Esophagus squamous epithelium (tissue), 5 donors: ENCODE results near the gene DPH2. TPM values are rescaled to one million over a fixed set of nuclear protein-coding genes. Genes with fewer than 3 reads are reported as not detected.

ENCODE experiments used
- DNase-seq: peaks from one replicate; lab custom pipeline; 2025; lab: John Stamatoyannopoulos, UW
- H3K27ac ChIP-seq, 4 donors: fragments of 200-600 bp; sonication (generic); one replicate each; pipeline ENCODE4 v1.5.1; 2016 to 2019; ENCODE audit warnings: mild to moderate bottlenecking in 1 of 4
- H3K27me3 ChIP-seq, 4 donors: fragments of 200-600 bp; sonication (generic); 1 replicate in 3 of 4; 2 replicates in 1 of 4; pipeline versions ENCODE4 v1.5.1 to v1.6.0; 2017 to 2021; ENCODE audit warnings: antibody characterized with exemption in 1 of 4
- H3K36me3 ChIP-seq, 3 donors: fragments of 200-600 bp; sonication (generic); one replicate each; pipeline ENCODE4 v1.5.1; 2016 to 2019
- H3K4me1 ChIP-seq, 3 donors: fragments of 200-600 bp; sonication (generic); one replicate each; pipeline ENCODE4 v1.5.1; 2017 to 2019
- H3K4me3 ChIP-seq, 4 donors: fragments of 200-600 bp; sonication (generic); 1 replicate in 3 of 4; 2 replicates in 1 of 4; pipeline ENCODE4 v1.5.1; 2016 to 2019; ENCODE audit warnings: mild to moderate bottlenecking in 2 of 4, moderate library complexity in 1 of 4
- H3K9me3 ChIP-seq, 3 donors: fragments of 200-600 bp; sonication (generic); one replicate each; pipeline ENCODE4 v1.5.1; 2016 to 2019
- POLR2A ChIP-seq, 4 donors: fragments of 450-650 bp; IDR thresholded peaks; one replicate each; pipeline ENCODE4 v1.6.1; 2017; ENCODE audit warnings: antibody characterized with exemption in 4 of 4, mild to moderate bottlenecking in 4 of 4, moderate library complexity in 3 of 4
- WGBS, 2 donors: methylation state at CpG; one replicate each; pipeline ENCODE4 v1.1.5; 2018; 5-methylcytosine and 5-hydroxymethylcytosine counted together
- intact Hi-C: fragments of 100-400 bp; cut with DNase I; formaldehyde crosslinking; loops from one replicate; pipeline ENCODE4 v1.15.0; 2022
- total RNA-seq, 4 donors: library from RNA; depleted of rRNA; stranded (reverse); fragments of >200 nt; gene quantifications; one replicate each; pipeline ENCODE4 v1.1.0, GENCODE V29; 2016
- TF ChIP-seq, protein P1 (sequence below), 6 experiments: fragments of 450-650 bp in 4 of 6; fragments of 200-600 bp in 2 of 6; sonication (generic) in 2 of 6; IDR thresholded peaks; one replicate each; pipeline ENCODE4 v1.5.1; 2016 to 2019; ENCODE audit warnings: antibody characterized with exemption in 6 of 6, mild to moderate bottlenecking in 4 of 6, moderate library complexity in 4 of 6
- donor health status: DM: yes; HTN: yes; CAD: no.

Gene DPH2
- total RNA-seq, 4 donors from 2014 or later, result 14.0 to 34.6 (median 27.7) TPM

DNA sequence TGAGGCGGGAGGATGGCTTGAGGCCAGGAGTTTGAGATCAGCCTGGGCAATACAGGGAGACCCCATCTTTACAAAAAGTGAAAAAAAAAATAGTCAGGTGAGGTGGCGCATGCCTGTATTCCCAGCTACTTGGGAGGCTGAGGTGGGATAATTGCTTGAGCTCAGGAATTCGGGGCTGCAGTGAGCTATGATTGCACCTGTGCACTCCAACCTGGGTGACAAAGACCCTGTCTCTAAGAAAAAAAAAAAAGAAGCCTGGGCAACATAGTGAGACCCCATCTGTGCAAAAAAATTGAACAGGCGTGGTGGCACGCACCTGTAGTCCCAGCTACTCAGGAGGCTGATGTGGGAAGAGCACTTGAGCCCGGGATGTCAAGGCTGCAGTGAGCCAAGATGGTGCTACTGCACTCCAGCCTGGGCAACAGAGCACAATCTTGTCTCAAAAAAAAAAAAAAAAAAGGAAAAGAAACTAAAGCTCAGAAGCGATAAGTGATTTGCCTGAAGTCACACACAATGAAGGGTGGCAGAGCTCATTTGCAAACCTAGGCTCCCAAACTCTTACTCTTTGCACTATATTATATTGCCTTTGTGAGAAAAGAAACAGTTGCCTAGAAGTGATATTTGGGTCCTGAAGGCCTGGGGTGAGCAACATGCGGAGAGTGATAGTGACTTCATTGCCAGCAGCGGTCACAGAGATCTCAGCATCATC lies 23.6 kb downstream of the DPH2 start:
- TF ChIP-seq POLR2A (IDR thresholded peaks at IDR 0.05), result no peak
- TF ChIP-seq, protein P1, sequence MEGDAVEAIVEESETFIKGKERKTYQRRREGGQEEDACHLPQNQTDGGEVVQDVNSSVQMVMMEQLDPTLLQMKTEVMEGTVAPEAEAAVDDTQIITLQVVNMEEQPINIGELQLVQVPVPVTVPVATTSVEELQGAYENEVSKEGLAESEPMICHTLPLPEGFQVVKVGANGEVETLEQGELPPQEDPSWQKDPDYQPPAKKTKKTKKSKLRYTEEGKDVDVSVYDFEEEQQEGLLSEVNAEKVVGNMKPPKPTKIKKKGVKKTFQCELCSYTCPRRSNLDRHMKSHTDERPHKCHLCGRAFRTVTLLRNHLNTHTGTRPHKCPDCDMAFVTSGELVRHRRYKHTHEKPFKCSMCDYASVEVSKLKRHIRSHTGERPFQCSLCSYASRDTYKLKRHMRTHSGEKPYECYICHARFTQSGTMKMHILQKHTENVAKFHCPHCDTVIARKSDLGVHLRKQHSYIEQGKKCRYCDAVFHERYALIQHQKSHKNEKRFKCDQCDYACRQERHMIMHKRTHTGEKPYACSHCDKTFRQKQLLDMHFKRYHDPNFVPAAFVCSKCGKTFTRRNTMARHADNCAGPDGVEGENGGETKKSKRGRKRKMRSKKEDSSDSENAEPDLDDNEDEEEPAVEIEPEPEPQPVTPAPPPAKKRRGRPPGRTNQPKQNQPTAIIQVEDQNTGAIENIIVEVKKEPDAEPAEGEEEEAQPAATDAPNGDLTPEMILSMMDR (IDR thresholded peaks at IDR 0.05), result no peak
- no peak for DNase-seq
- WGBS, 2 donors, result 84 to 87% methylated on average over 9 of the region's 9 CpGs
- H3K36me3 ChIP-seq, result peaks cover 0 to 14% (median 0%) of the 10 kb centered on the region in 3 donors
- H3K4me1 ChIP-seq, result peaks cover 12 to 50% (median 20%) of the 10 kb centered on the region in 3 donors
- no peak overlapping the region for H3K4me3 ChIP-seq
- intact Hi-C loops, result no loop called here
- peak overlapping the region in 1 of 4 donors; percentile 61 for H3K27ac ChIP-seq
- no peaks in the 10 kb centered on the region for H3K9me3 ChIP-seq
- H3K27me3 ChIP-seq, result no peaks in the 10 kb centered on the region

DNA sequence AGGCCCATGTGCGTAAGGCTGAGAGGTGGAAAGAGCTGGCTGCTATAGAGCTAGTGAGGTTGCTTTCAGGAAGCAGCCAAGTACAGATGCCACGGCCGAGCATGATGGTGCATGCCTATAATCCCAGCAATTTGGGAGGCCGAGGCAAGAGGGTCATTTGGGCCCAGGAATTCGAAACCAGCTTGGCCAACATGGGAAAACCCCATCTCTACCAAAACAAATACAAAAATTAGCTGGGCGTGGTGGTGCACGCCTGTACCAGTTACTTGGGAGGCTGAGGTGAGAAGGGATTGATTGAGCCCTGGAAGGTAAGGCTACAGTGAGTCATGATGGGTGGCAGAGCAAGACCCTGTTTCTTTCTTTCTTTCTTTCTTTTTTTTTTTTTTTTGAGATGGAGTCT lies 24.3 kb downstream of the DPH2 start:
- Histone ChIP-seq H3K36me3 (peaks cover 0 to 21% (median 0%) of the 10 kb centered on the region in 3 donors), H3K27ac (peak overlapping the region in 1 of 4 donors; percentile 61), H3K9me3 (no peaks in the 10 kb centered on the region), H3K27me3 (no peaks in the 10 kb centered on the region), H3K4me1 (peaks cover 12 to 52% (median 20%) of the 10 kb centered on the region in 3 donors), H3K4me3 (no peak overlapping the region)
- no peak for TF ChIP-seq POLR2A (IDR thresholded peaks at IDR 0.05)
- TF ChIP-seq, protein P1 (IDR thresholded peaks at IDR 0.05), result no peak
- 36 to 47% methylated on average over 6 to 7 of the region's 7 CpGs for WGBS, 2 donors
- intact Hi-C loops, result no loop called here
- no peak for DNase-seq

DNA sequence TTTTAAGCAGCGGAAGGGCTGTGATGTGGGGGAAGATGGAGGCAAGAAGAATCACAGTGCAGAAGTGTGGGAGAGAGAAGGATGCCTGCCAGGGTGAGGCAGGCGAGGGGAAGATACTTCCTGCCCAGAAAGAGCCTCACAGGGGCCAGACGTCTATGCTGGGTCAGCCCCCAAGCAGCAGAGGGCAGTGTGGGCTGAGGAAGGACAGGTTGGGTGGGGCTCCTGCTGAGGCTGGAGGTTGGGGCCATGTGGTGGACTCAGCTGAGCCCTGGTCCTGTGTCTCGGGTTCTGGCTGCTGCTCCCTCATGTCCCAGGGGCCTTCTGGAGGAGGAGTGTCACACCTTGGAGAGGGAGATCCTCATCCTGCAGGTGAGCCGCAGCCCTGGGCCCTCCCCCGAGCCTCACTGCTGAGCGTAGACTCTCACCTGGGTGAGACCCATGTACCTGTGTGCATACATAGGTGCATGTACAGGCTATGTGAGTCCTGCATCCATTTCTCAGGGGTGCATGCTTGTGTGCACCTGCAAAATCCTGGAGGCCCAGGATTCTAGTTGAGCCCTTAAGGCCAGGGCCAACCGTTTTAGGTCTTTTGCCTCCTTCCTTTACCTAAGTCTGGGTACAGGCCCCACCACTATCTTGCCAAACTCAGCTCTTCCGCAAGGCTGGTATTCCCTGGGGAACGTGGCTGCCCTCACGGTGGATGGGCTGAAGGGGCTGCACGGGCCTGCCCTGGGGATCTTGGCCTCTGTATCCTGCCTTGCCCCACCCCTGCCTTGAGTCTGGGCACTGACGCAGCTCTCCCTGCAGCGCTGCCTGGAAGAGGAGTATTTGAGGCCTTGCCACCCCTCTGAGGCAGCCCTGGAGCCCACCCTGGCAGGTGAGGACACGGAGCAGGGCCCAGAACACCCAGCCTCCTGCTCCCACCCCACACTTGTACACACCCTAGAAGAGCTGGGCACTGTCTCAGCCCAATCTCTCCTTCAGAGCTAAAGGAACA lies 25.3 kb downstream of the DPH2 start:
- 50 to 78% methylated on average over 3 to 6 of the region's 15 CpGs for WGBS, 2 donors
- no peak for TF ChIP-seq POLR2A (IDR thresholded peaks at IDR 0.05)
- TF ChIP-seq, protein P1 (IDR thresholded peaks at IDR 0.05), result no peak
- H3K4me1 ChIP-seq, result peaks cover 12 to 56% (median 20%) of the 10 kb centered on the region in 3 donors
- H3K4me3 ChIP-seq, result no peak overlapping the region
- H3K36me3 ChIP-seq, result peaks cover 0 to 31% (median 0%) of the 10 kb centered on the region in 3 donors
- DNase-seq, result no peak
- H3K9me3 ChIP-seq, result no peaks in the 10 kb centered on the region
- H3K27me3 ChIP-seq, result no peaks in the 10 kb centered on the region
- intact Hi-C loops, result no loop called here
- H3K27ac ChIP-seq, result no peak overlapping the region

DNA sequence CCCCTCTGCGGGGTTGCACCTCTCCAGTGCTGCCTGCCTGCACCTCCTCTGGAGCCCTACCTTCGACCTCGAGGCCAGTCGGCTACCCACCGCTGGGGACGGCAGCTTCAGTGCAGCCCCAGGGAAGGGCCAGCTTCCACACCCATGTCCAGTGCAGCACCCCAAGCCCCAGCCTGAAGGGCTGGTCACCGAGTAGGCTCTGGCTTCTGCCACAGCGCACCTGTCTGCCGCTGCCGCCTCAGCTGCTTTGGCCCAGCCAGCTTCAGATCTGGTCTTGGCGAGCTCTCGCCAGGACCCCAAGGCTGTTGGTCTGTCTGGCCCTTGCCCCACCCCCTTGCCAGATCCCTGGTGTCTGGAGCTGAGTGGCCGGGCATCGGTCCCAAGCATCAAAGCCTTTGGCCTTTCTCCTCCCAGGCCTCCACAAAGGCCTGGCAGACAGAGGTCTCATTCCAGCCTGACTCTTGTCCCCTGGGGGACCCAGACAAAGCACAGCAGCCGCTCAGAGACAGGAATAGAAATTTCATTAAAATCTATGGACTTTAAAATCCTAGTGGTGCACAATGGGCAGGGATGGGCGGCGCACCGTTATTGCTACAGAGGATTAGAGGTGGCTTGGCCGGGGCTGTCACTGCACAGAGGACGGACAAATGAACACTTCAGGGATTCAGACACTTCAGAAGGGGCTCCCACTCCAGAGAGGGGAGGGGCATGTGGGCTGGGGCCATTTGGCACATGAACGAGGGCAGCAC lies 26.3 kb downstream of the DPH2 start:
- Histone ChIP-seq H3K27me3 (no peaks in the 10 kb centered on the region), H3K4me3 (no peak overlapping the region), H3K27ac (peak overlapping the region in 1 of 4 donors; percentile 16), H3K36me3 (peaks cover 0 to 42% (median 0%) of the 10 kb centered on the region in 3 donors), H3K9me3 (no peaks in the 10 kb centered on the region), H3K4me1 (peaks cover 7 to 47% (median 12%) of the 10 kb centered on the region in 3 donors)
- 55 to 83% methylated on average over 5 to 14 of the region's 21 CpGs for WGBS, 2 donors
- intact Hi-C loops, result no loop called here
- DNase-seq, result no peak
- TF ChIP-seq, protein P1 (IDR thresholded peaks at IDR 0.05), result no peak
- TF ChIP-seq POLR2A (IDR thresholded peaks at IDR 0.05), result no peak
